ENCODE measurements around the gene KNOP1. TPM values are rescaled to one million over a fixed set of nuclear protein-coding genes. Genes with fewer than 3 reads are reported as not detected.

The KNOP1 gene
- total RNA-seq (10 to 100 TPM in 1 of 2 donors, 1 to 10 TPM in 1; 7.6 to 11.6 TPM), polyA plus RNA-seq (10 to 100 TPM in 1 of 2 donors, 1 to 10 TPM in 1; 6.5 to 12.9 TPM)
- long read RNA-seq, donor 1, partial matches to known transcripts: 4 of 9 reads
- long read RNA-seq, donor 1, other reads (novel, unspliced or antisense): 5 of 9 reads
- long read RNA-seq, donor 2, full-length matches to known transcripts: 1 of 9 reads
- long read RNA-seq, donor 2, partial matches to known transcripts: 6 of 9 reads
- long read RNA-seq, donor 2, other reads (novel, unspliced or antisense): 2 of 9 reads

DNA sequence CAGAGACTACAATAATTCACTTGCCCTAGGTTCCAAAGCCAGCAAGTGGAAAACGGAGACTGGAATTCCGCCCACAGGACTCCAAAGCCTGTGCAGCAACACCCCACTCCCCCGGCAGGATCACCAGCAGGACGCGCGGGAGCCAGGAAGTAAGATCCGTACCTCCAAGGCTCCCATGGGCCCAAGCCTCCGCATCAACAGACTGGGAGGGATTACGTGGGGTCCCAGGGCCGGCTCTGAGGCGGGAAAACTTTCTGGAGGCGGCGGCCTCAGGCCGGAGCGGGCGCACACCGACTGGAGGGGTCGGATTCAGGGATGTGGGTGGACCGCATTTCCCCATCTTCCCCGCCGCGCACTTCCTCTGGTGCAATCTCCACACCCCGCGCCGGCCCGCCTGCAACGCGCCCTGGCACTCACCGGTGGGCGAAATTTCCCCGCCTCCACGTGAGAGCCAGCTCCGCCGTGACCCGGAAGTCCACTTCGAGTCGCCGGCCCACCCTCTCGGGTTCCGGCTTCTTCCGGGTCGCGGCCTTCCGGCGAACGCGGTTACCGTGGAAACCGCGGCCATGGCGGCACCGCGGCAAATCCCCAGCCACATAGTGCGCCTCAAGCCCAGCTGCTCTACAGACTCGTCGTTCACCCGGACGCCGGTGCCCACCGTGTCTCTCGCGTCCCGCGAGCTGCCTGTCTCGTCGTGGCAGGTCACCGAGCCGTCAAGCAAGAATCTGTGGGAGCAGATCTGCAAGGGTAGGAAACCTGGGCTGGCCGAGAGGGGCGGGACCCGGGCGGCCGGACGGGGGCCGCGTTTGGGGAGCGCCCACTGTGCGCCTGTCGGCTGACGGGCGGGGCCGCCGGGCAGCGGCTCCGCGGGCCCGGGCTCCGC is at the start of gene KNOP1, which contains the start of gene IQCK:
Gene KNOP1 (minus strand): TSS at position 487 of the 883 bp plus-strand sequence. CDS start 3,192 bp downstream, outside the sequence.
Gene IQCK (plus strand): TSS at position 531 of the 883 bp plus-strand sequence. CDS start 36 bp downstream, at position 567.
- no peaks in the 10 kb centered on the region for H3K36me3 ChIP-seq (ENCODE audit: control insufficient read depth in 1 of 2, insufficient read depth in 2 of 2, low read length in 1 of 2)
- DNase-seq (peak; percentile 94 to 97), ATAC-seq (ENCODE audit: low FRiP score) (peak; percentile 96)
- no peaks in the 10 kb centered on the region for H3K27me3 ChIP-seq (ENCODE audit: control insufficient read depth in 1 of 2, insufficient read depth in 2 of 2, low read length in 1 of 2)
- WGBS, 2 donors: 0% methylated on average over 88 of the region's 88 CpGs
- no peaks in the 10 kb centered on the region for H3K4me1 ChIP-seq (ENCODE audit: control insufficient read depth in 1 of 2, insufficient read depth in 2 of 2, low read length in 2 of 2)
- intact Hi-C loops (cut with DNase I): loop anchor here (1.0 to 10.0 kb wide), 3 partner anchors 163 to 169 kb away; partner anchors contain the start of genes GPRC5B (in 1 of the 2) and VPS35L (in 1 of the 2)
- H3K9me3 ChIP-seq (ENCODE audit: control insufficient read depth, low read length): no peaks in the 10 kb centered on the region
- H3K27ac ChIP-seq (ENCODE audit: low read depth in 1 of 2, low read length in 2 of 2): peak within 1 kb of the TSS; percentile 3 to 41
- H3K4me3 ChIP-seq (ENCODE audit: low read length in 2 of 2): peak within 1 kb of the TSS; percentile 71 to 91

DNA sequence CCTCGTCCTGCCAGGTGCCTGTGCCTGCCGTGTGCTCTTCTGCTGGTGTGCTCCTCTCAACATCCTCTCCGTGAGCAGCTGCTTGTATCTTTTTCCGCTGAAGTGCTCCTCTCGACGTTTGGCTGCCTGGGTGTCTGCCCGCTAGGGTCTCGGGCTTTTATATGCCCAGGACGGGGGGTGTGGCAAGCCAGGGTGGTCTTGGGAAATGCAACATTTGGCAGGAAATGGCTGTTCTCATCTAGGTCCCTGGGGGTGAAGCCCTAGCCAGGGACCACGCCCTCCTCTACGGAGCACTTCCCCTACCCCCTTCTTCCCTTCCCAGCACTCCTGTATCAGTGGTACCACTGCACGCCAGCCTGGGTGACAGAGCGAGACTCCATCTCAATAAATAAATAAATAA is 49.5 kb upstream of the KNOP1 start:
- intact Hi-C loops (cut with DNase I): no loop called here
- 94% methylated on average over 13 of the region's 13 CpGs for WGBS, 2 donors
- H3K4me1 ChIP-seq (ENCODE audit: control insufficient read depth in 1 of 2, insufficient read depth in 2 of 2, low read length in 2 of 2): no peaks in the 10 kb centered on the region
- no peaks in the 10 kb centered on the region for H3K36me3 ChIP-seq (ENCODE audit: control insufficient read depth in 1 of 2, insufficient read depth in 2 of 2, low read length in 1 of 2)
- H3K27ac ChIP-seq (ENCODE audit: low read depth in 1 of 2, low read length in 2 of 2): no peak overlapping the region
- H3K9me3 ChIP-seq (ENCODE audit: control insufficient read depth, low read length): peaks cover 2% of the 10 kb centered on the region
- no peak for DNase-seq
- H3K4me3 ChIP-seq (ENCODE audit: low read length in 2 of 2): no peak overlapping the region
- H3K27me3 ChIP-seq (ENCODE audit: control insufficient read depth in 1 of 2, insufficient read depth in 2 of 2, low read length in 1 of 2): no peaks in the 10 kb centered on the region
- ATAC-seq (ENCODE audit: low FRiP score): no peak

DNA sequence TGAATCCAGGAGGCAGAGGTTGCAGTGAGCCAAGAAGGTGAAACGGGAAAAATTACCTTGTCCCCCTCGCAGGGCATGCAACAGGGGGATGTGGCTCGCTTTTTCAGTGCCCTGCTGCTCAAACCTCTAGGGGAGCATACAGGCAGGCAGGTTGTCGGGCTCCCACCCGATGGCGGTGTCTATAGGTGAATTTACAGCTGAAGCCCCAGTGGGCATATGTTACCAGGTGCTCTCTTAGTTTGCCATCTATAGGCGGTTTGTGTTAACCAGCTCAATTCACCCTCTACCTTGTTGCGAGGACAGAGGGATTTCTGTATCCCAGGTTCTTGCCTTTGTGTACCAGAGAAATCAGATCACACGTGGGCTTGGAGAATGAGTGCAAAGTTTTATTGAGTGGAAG is 49.0 kb upstream of the KNOP1 start:
- intact Hi-C loops (cut with DNase I): no loop called here
- H3K36me3 ChIP-seq (ENCODE audit: control insufficient read depth in 1 of 2, insufficient read depth in 2 of 2, low read length in 1 of 2): no peaks in the 10 kb centered on the region
- H3K27ac ChIP-seq (ENCODE audit: low read depth in 1 of 2, low read length in 2 of 2): no peak overlapping the region
- no peaks in the 10 kb centered on the region for H3K27me3 ChIP-seq (ENCODE audit: control insufficient read depth in 1 of 2, insufficient read depth in 2 of 2, low read length in 1 of 2)
- 96 to 97% methylated on average over 9 of the region's 9 CpGs for WGBS, 2 donors
- no peak overlapping the region for H3K4me3 ChIP-seq (ENCODE audit: low read length in 2 of 2)
- no peak for DNase-seq
- H3K4me1 ChIP-seq (ENCODE audit: control insufficient read depth in 1 of 2, insufficient read depth in 2 of 2, low read length in 2 of 2): no peaks in the 10 kb centered on the region
- H3K9me3 ChIP-seq (ENCODE audit: control insufficient read depth, low read length): peaks cover 2% of the 10 kb centered on the region
- ATAC-seq (ENCODE audit: low FRiP score): no peak

- ATAC-seq (ENCODE audit: low FRiP score) (no peak), DNase-seq (no peak)
- Histone ChIP-seq H3K9me3 (ENCODE audit: control insufficient read depth, low read length) (peaks cover 2% of the 10 kb centered on the region), H3K27ac (ENCODE audit: low read depth in 1 of 2, low read length in 2 of 2) (no peak overlapping the region), H3K4me3 (ENCODE audit: low read length in 2 of 2) (no peak overlapping the region), H3K4me1 (ENCODE audit: control insufficient read depth in 1 of 2, insufficient read depth in 2 of 2, low read length in 2 of 2) (no peaks in the 10 kb centered on the region), H3K27me3 (ENCODE audit: control insufficient read depth in 1 of 2, insufficient read depth in 2 of 2, low read length in 1 of 2) (no peaks in the 10 kb centered on the region), H3K36me3 (ENCODE audit: control insufficient read depth in 1 of 2, insufficient read depth in 2 of 2, low read length in 1 of 2) (no peaks in the 10 kb centered on the region)
- intact Hi-C loops (cut with DNase I): no loop called here
- WGBS, 2 donors: 53 to 54% methylated on average over 3 of the region's 3 CpGs
These were observed 48.5 kb upstream of the KNOP1 start for GRCh38 chr16:19766554-19766884.

DNA sequence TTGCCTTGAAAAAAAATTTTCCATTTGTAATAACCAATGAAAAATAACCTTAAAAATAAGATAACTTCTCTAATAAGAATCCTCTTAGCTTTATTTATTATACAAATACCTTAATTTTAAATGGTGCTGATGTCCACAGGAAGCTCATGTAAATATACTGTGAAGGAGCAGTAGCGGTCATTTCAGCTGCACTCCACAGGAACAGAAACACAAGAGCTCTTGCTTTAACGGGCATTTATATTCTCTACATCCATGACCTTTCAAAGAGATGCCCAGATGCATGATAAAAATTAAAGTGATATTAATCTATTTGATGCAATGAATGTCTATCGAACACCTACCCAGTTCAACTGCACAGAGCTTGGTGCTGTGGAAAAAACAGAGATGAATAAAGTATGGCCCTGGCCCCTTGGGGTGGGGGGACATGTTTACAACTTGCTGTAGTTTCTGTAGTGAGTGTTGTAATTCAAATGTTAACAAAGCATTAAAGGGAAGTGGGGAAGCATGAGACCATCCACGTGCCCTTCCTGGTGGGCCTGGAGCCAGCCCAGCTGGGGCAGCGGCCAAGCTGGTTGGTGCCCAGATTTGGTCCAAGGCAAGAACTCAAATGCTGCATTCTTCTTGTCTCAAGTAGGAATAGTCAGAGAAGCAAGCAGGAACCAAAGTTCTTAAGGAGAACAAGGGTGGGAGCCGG is 48.0 kb upstream of the KNOP1 start:
- 34% methylated on average over 6 of the region's 6 CpGs for WGBS, 2 donors
- intact Hi-C loops (cut with DNase I): no loop called here
- no peak overlapping the region for H3K4me3 ChIP-seq (ENCODE audit: low read length in 2 of 2)
- peaks cover 2% of the 10 kb centered on the region for H3K9me3 ChIP-seq (ENCODE audit: control insufficient read depth, low read length)
- ATAC-seq (ENCODE audit: low FRiP score) (peak; percentile 66), DNase-seq (peak; percentile 80 to 83)
- H3K4me1 ChIP-seq (ENCODE audit: control insufficient read depth in 1 of 2, insufficient read depth in 2 of 2, low read length in 2 of 2): no peaks in the 10 kb centered on the region
- H3K27me3 ChIP-seq (ENCODE audit: control insufficient read depth in 1 of 2, insufficient read depth in 2 of 2, low read length in 1 of 2): no peaks in the 10 kb centered on the region
- H3K27ac ChIP-seq (ENCODE audit: low read depth in 1 of 2, low read length in 2 of 2): no peak overlapping the region
- H3K36me3 ChIP-seq (ENCODE audit: control insufficient read depth in 1 of 2, insufficient read depth in 2 of 2, low read length in 1 of 2): no peaks in the 10 kb centered on the region

GRCh38 chr16:19760356-19761060 is 42.5 kb upstream of the KNOP1 start:
- Histone ChIP-seq H3K36me3 (ENCODE audit: control insufficient read depth in 1 of 2, insufficient read depth in 2 of 2, low read length in 1 of 2) (no peaks in the 10 kb centered on the region), H3K27me3 (ENCODE audit: control insufficient read depth in 1 of 2, insufficient read depth in 2 of 2, low read length in 1 of 2) (no peaks in the 10 kb centered on the region), H3K27ac (ENCODE audit: low read depth in 1 of 2, low read length in 2 of 2) (no peak overlapping the region), H3K4me3 (ENCODE audit: low read length in 2 of 2) (no peak overlapping the region), H3K9me3 (ENCODE audit: control insufficient read depth, low read length) (no peaks in the 10 kb centered on the region), H3K4me1 (ENCODE audit: control insufficient read depth in 1 of 2, insufficient read depth in 2 of 2, low read length in 2 of 2) (no peaks in the 10 kb centered on the region)
- intact Hi-C loops (cut with DNase I): no loop called here
- no peak for DNase-seq
- no peak for ATAC-seq (ENCODE audit: low FRiP score)
- 97 to 99% methylated on average over 7 of the region's 7 CpGs for WGBS, 2 donors

- Histone ChIP-seq H3K36me3 (ENCODE audit: control insufficient read depth in 1 of 2, insufficient read depth in 2 of 2, low read length in 1 of 2) (no peaks in the 10 kb centered on the region), H3K27me3 (ENCODE audit: control insufficient read depth in 1 of 2, insufficient read depth in 2 of 2, low read length in 1 of 2) (no peaks in the 10 kb centered on the region), H3K4me1 (ENCODE audit: control insufficient read depth in 1 of 2, insufficient read depth in 2 of 2, low read length in 2 of 2) (peaks cover 0 to 4% of the 10 kb centered on the region in 2 donors), H3K27ac (ENCODE audit: low read depth in 1 of 2, low read length in 2 of 2) (no peak overlapping the region), H3K4me3 (ENCODE audit: low read length in 2 of 2) (no peak overlapping the region), H3K9me3 (ENCODE audit: control insufficient read depth, low read length) (no peaks in the 10 kb centered on the region)
- intact Hi-C loops (cut with DNase I): no loop called here
- DNase-seq (no peak), ATAC-seq (ENCODE audit: low FRiP score) (no peak)
- 53 to 59% methylated on average over 8 of the region's 8 CpGs for WGBS, 2 donors
These were observed 40.0 kb upstream of the KNOP1 start for GRCh38 chr16:19757762-19758595.
